ENCODE measurements around the gene SLIT3.

GRCh38 chr5:168832308-168832707 lies 468.6 kb downstream of the SLIT3 start:
- TF ChIP-seq CTCF (IDR thresholded peaks at IDR 0.05) (no peak), POLR2A (IDR thresholded peaks at IDR 0.05) (no peak), POLR2AphosphoS5 (IDR thresholded peaks at IDR 0.05; ENCODE audit: insufficient read depth in 1 of 2, low read depth in 1 of 2) (no peak)
